ENCODE measurements around the gene DNAJA4.

- TF ChIP-seq CTCF (IDR thresholded peaks at IDR 0.05; ENCODE audit: low read length) (no peak), EZH2 (IDR thresholded peaks at IDR 0.05; ENCODE audit: borderline replicate concordance, low read length) (no peak)
Observed at GRCh38 chr15:78312536-78312935, 48.2 kb downstream of the DNAJA4 start.

Data from OCI-LY1 (cell line).